SK-N-SH (cell line): ENCODE measurements around the gene OR2D2. TPM values are rescaled to one million over a fixed set of nuclear protein-coding genes. Genes with fewer than 3 reads are reported as not detected.

Experiments
- CTCF ChIA-PET: fragments of 300-600, 350-600 bp; formaldehyde crosslinking; extraction: SDS; loops from one replicate; lab custom pipeline; 2021; lab: Yijun Ruan, JAX
- POLR2A ChIA-PET: fragments of 350-600 bp; sonication (Branson Sonifier 250); formaldehyde crosslinking; extraction: SDS; loops from one replicate; lab custom pipeline; 2020; ENCODE audit warnings: antibody characterized with exemption, inconsistent platforms; lab: Yijun Ruan, JAX
- DNase-seq: peaks from one replicate; pipeline ENCODE4 v3.0.0; 2012
- H2AFZ ChIP-seq: fragments of 200-600 bp; sonication (generic); 2 replicates; pipeline ENCODE4 v1.8.1; 2016; ENCODE audit warnings: antibody characterized with exemption, mild to moderate bottlenecking, low read depth
- H3F3A ChIP-seq: fragments of 200-600 bp; sonication (generic); replicated peaks from 2 replicates; pipeline ENCODE3; 2016; ENCODE audit warnings: antibody characterized with exemption, mild to moderate bottlenecking; ENCODE audit not compliant: insufficient read depth
- H3K27ac ChIP-seq, 2 experiments: fragments of 200-500 bp in 1 of 2; fragments of 200-600 bp in 1 of 2; sonication (Bioruptor generic) in 1 of 2; sonication (generic), shearing (Covaris generic) in 1 of 2; 2 replicates each; pipeline versions ENCODE4 v1.5.1 to v1.6.1; 2014 to 2016; ENCODE audit warnings: low read depth in 2 of 2, inconsistent platforms in 1 of 2, low read length in 1 of 2, mild to moderate bottlenecking in 1 of 2, mixed read lengths in 1 of 2
- H3K27me3 ChIP-seq: fragments of 200-600 bp; sonication (generic), shearing (Covaris generic); 2 replicates; pipeline ENCODE4 v1.6.1; 2016; ENCODE audit warnings: mixed run types; ENCODE audit not compliant: insufficient read depth
- H3K36me3 ChIP-seq, 2 experiments: fragments of 200-500 bp in 1 of 2; fragments of 200-600 bp in 1 of 2; sonication (Bioruptor generic) in 1 of 2; sonication (generic) in 1 of 2; replicated peaks in 1 of 2; 2 replicates each; pipeline versions ENCODE3 to v1.5.1; 2014 to 2016; ENCODE audit warnings: low read length in 1 of 2, mild to moderate bottlenecking in 1 of 2; ENCODE audit not compliant: insufficient read depth in 2 of 2, control insufficient read depth in 1 of 2
- H3K4me1 ChIP-seq, 2 experiments: fragments of 200-500 bp in 1 of 2; fragments of 200-600 bp in 1 of 2; sonication (Bioruptor generic) in 1 of 2; sonication (generic), shearing (Covaris generic) in 1 of 2; 2 replicates each; pipeline versions ENCODE4 v1.5.1 to v1.6.1; 2014 to 2016; ENCODE audit warnings: low read depth in 1 of 2, low read length in 1 of 2, mixed run types in 1 of 2; ENCODE audit not compliant: insufficient read depth in 2 of 2, control insufficient read depth in 1 of 2
- H3K4me2 ChIP-seq: fragments of 200-600 bp; sonication (generic), shearing (Covaris generic); 2 replicates; pipeline ENCODE4 v1.6.1; 2017; ENCODE audit warnings: mixed run types
- H3K4me3 ChIP-seq, 2 experiments: fragments of 200-500 bp in 1 of 2; fragments of 200-600 bp in 1 of 2; sonication (Bioruptor generic) in 1 of 2; sonication (generic), shearing (Covaris generic) in 1 of 2; 2 replicates each; pipeline versions ENCODE4 v1.5.1 to v1.8.1; 2014 to 2016; ENCODE audit warnings: low read depth in 2 of 2, inconsistent platforms in 1 of 2, low read length in 1 of 2, mild to moderate bottlenecking in 1 of 2, mixed read lengths in 1 of 2, moderate library complexity in 1 of 2
- H3K79me2 ChIP-seq: fragments of 200-600 bp; sonication (generic); 2 replicates; pipeline ENCODE4 v1.8.1; 2017; ENCODE audit warnings: mild to moderate bottlenecking; ENCODE audit not compliant: insufficient read depth
- H3K9ac ChIP-seq: fragments of 200-600 bp; sonication (generic); 2 replicates; pipeline ENCODE4 v1.6.1; 2017; ENCODE audit warnings: mixed run types
- H3K9me2 ChIP-seq: fragments of 200-600 bp; sonication (generic); 2 replicates; pipeline ENCODE4 v1.6.1; 2017; ENCODE audit warnings: mixed run types
- H3K9me3 ChIP-seq: fragments of 200-600 bp; sonication (generic); 2 replicates; pipeline ENCODE4 v1.6.1; 2017; ENCODE audit warnings: mixed run types, mild to moderate bottlenecking, moderate library complexity
- H4K20me1 ChIP-seq: fragments of 200-600 bp; sonication (generic); 2 replicates; pipeline ENCODE4 v1.6.1; 2017; ENCODE audit warnings: mild to moderate bottlenecking, mixed run types; ENCODE audit not compliant: insufficient read depth
- EP300 ChIP-seq, 2 experiments: IDR thresholded peaks; 2 replicates each; pipeline versions ENCODE4 v1.4.0 to v1.6.1; 2012; ENCODE audit warnings: borderline replicate concordance in 1 of 2, low read depth in 1 of 2, low read length in 1 of 2
- EZH2phosphoT487 ChIP-seq: fragments of 200-600 bp; sonication (generic); IDR thresholded peaks from 2 replicates; pipeline ENCODE4 v1.6.1; 2017; ENCODE audit warnings: low read depth, mixed run types, mild to moderate bottlenecking, antibody characterized with exemption, moderate library complexity, borderline replicate concordance
- FOXJ3 ChIP-seq: sonication (generic); formaldehyde crosslinking; IDR thresholded peaks from 2 replicates; pipeline ENCODE4 v1.5.1; 2020; ENCODE audit warnings: mild to moderate bottlenecking, missing genetic modification reagents
- FOXM1 ChIP-seq: IDR thresholded peaks from 2 replicates; pipeline ENCODE4 v1.4.0; 2012; ENCODE audit warnings: low read depth, mild to moderate bottlenecking
- IRF3 ChIP-seq: fragments of 150-350 bp; IDR thresholded peaks from 2 replicates; pipeline ENCODE4 v1.6.1; 2016; ENCODE audit warnings: mild to moderate bottlenecking, low read depth, low read length
- PBX3 ChIP-seq: IDR thresholded peaks from 2 replicates; pipeline ENCODE4; 2012
- RAD21 ChIP-seq: IDR thresholded peaks from 2 replicates; pipeline ENCODE4 v1.6.1; 2012; ENCODE audit warnings: mild to moderate bottlenecking, low read length
- RCOR1 ChIP-seq: fragments of 150-350 bp; IDR thresholded peaks from 2 replicates; pipeline ENCODE4 v1.6.1; 2017; ENCODE audit warnings: antibody characterized with exemption, low read length
- RFX5 ChIP-seq: IDR thresholded peaks from 2 replicates; pipeline ENCODE4 v1.6.1; 2012; ENCODE audit warnings: mild to moderate bottlenecking, improper control_type of control experiment, low read length
- RXRA ChIP-seq: IDR thresholded peaks from 2 replicates; pipeline ENCODE4 v1.4.0; 2012; ENCODE audit warnings: low read depth, mild to moderate bottlenecking, borderline replicate concordance
- TAF1 ChIP-seq: IDR thresholded peaks from 2 replicates; pipeline ENCODE4 v1.6.1; 2012; ENCODE audit warnings: low read depth, mild to moderate bottlenecking, low read length, moderate library complexity, borderline replicate concordance
- TEAD4 ChIP-seq: IDR thresholded peaks from 2 replicates; pipeline ENCODE4 v1.4.0; 2012; ENCODE audit warnings: mild to moderate bottlenecking, borderline replicate concordance; ENCODE audit not compliant: insufficient read depth
- ZBTB33 ChIP-seq: IDR thresholded peaks from 2 replicates; pipeline ENCODE4 v1.4.0; 2012; ENCODE audit warnings: low read depth, borderline replicate concordance
- WGBS: methylation state at CpG from one replicate; pipeline ENCODE4 v1.1.6; 2017; ENCODE audit warnings: low lambda C conversion rate; 5-methylcytosine and 5-hydroxymethylcytosine counted together
- polyA plus RNA-seq, 3 experiments: library from polyadenylated mRNA; depleted of rRNA; stranded (reverse); fragments of >200 nt; gene quantifications; 2 replicates each; pipeline ENCODE4 v1.2.3, GENCODE V29; 2012

Gene OR2D2
- polyA plus RNA-seq, 1 of the 3 experiments (the other 2 are of a cell fraction), result not detected

GRCh38 chr11:6862961-6863360, 29.3 kb downstream of the OR2D2 start, which contains the start of gene OR10A2:
TSS of gene OR10A2 (plus strand) at chr11:6863057. CDS start at chr11:6869755, 6,698 bp downstream.
- 10% methylated on average over 1 of the region's 1 CpG for WGBS
- CTCF ChIA-PET, result interaction anchor here (0.9 kb wide), 1 partner anchor 108 kb away, joined by 3 read pairs; no protein-coding TSS in a partner anchor

More at GRCh38 chr11:6862961-6863360, 29.3 kb downstream of the OR2D2 start, which contains the start of gene OR10A2:
- Histone ChIP-seq H3K4me2 (no peak within 1 kb of the TSS), H3K4me3 (no peak within 1 kb of the TSS), H3K9me2 (no peaks in the 10 kb centered on the region), H3F3A (no peaks in the 10 kb centered on the region), H3K9ac (no peak within 1 kb of the TSS), H4K20me1 (no peaks in the 10 kb centered on the region), H3K36me3 (no peaks in the 10 kb centered on the region), H3K27me3 (no peaks in the 10 kb centered on the region), H3K9me3 (no peaks in the 10 kb centered on the region), H2AFZ (no peak within 1 kb of the TSS), H3K79me2 (no peaks in the 10 kb centered on the region), H3K4me1 (no peaks in the 10 kb centered on the region), H3K27ac (no peak within 1 kb of the TSS)
- TF ChIP-seq IRF3 (no peak), RXRA (no peak), ZBTB33 (no peak), EZH2phosphoT487 (no peak), RFX5 (no peak), TAF1 (no peak), RCOR1 (no peak), EP300 (IDR thresholded peaks at IDR 0.05; ENCODE audit: borderline replicate concordance in 1 of 2, low read depth in 1 of 2, low read length in 1 of 2) (no peak), TEAD4 (no peak), PBX3 (no peak), RAD21 (no peak), FOXJ3 (CRISPR knock-in tag) (no peak), FOXM1 (no peak)
- POLR2A ChIA-PET, result no interaction called here
- DNase-seq, result no peak
